H1 (cell line): ENCODE results near the gene KLHDC7A. TPM values are rescaled to one million over a fixed set of nuclear protein-coding genes. Genes with fewer than 3 reads are reported as not detected.

Source experiments
- CTCF ChIA-PET: fragments of 300-600 bp; sonication (Branson Sonifier 250); formaldehyde crosslinking; loops from one replicate; lab custom pipeline; 2021; ENCODE audit not compliant: partially characterized antibody; lab: Charles Lee
- POLR2A ChIA-PET: fragments of 300-600 bp; sonication (Branson Sonifier 250); formaldehyde crosslinking; loops from one replicate; lab custom pipeline; 2021; ENCODE audit warnings: inconsistent platforms; ENCODE audit not compliant: partially characterized antibody; lab: Charles Lee
- DNase-seq, 2 experiments: peaks; one replicate each; pipeline versions ENCODE4 v3.0.0 to v3.0.0-alpha.2; 2010 to 2022; ENCODE audit warnings: low spot score in 2 of 2, low read depth in 1 of 2, mixed read lengths in 1 of 2
- FAIRE-seq: peaks from 2 replicates; lab custom pipeline; 2011; peaks lifted over from hg19 to GRCh38; lab: Jason Lieb, UNC
- H2AFZ ChIP-seq: 2 replicates; pipeline ENCODE4 v1.8.1; 2012; ENCODE audit warnings: low read length, inconsistent platforms
- H2AK5ac ChIP-seq: 2 replicates; pipeline ENCODE4 v1.6.1; 2013; ENCODE audit warnings: low read depth, low read length
- H2BK120ac ChIP-seq: replicated peaks from 2 replicates; pipeline ENCODE3; 2013; ENCODE audit warnings: low read depth, low read length, inconsistent platforms
- H2BK12ac ChIP-seq: 2 replicates; pipeline ENCODE4 v1.6.1; 2013; ENCODE audit warnings: low read depth, low read length
- H2BK15ac ChIP-seq: 2 replicates; pipeline ENCODE4 v1.6.1; 2013; ENCODE audit warnings: low read length
- H2BK20ac ChIP-seq: 2 replicates; pipeline ENCODE4 v1.6.1; 2013; ENCODE audit warnings: low read length
- H2BK5ac ChIP-seq: 2 replicates; pipeline ENCODE4 v1.6.1; 2013; ENCODE audit warnings: low read depth, low read length
- H3K14ac ChIP-seq: 2 replicates; pipeline ENCODE4 v1.6.1; 2013; ENCODE audit warnings: inconsistent platforms; ENCODE audit not compliant: insufficient read length
- H3K18ac ChIP-seq: 2 replicates; pipeline ENCODE4 v1.6.1; 2013; ENCODE audit warnings: low read length; ENCODE audit errors: extremely low read depth
- H3K23ac ChIP-seq: 2 replicates; pipeline ENCODE4 v1.6.1; 2013; ENCODE audit warnings: inconsistent platforms; ENCODE audit not compliant: insufficient read length
- H3K23me2 ChIP-seq: 2 replicates; pipeline ENCODE4 v1.6.1; 2013; ENCODE audit warnings: low read depth, low read length
- H3K27ac ChIP-seq: 2 replicates; pipeline ENCODE4 v1.6.1; 2011; ENCODE audit warnings: low read depth, low read length, inconsistent platforms
- H3K27me3 ChIP-seq, 4 experiments: replicated peaks in 1 of 4; 1 replicate in 1 of 4; 2 replicates in 3 of 4; pipeline versions ENCODE4 v1.6.1 to v1.8.1; 2011 to 2013; ENCODE audit warnings: low read length in 3 of 4, mild to moderate bottlenecking in 3 of 4, inconsistent platforms in 2 of 4, mixed read lengths in 2 of 4, moderate library complexity in 1 of 4; ENCODE audit not compliant: control insufficient read depth in 3 of 4, insufficient read depth in 3 of 4; ENCODE audit errors: extremely low read depth in 1 of 4
- H3K36me3 ChIP-seq, 4 experiments: 2 replicates each; pipeline versions ENCODE4 v1.6.1 to v1.8.1; 2011 to 2013; ENCODE audit warnings: mild to moderate bottlenecking in 4 of 4, low read length in 3 of 4, moderate library complexity in 2 of 4, control low read depth in 1 of 4, inconsistent platforms in 1 of 4; ENCODE audit not compliant: insufficient read depth in 4 of 4, control insufficient read depth in 2 of 4
- H3K4ac ChIP-seq: replicated peaks from 2 replicates; pipeline ENCODE3; 2013; ENCODE audit warnings: low read length, low read depth, mixed read lengths, inconsistent platforms; ENCODE audit not compliant: insufficient read length
- H3K4me1 ChIP-seq, 4 experiments: replicated peaks in 1 of 4; 1 replicate in 1 of 4; 2 replicates in 3 of 4; pipeline versions ENCODE4 v1.6.1 to v1.8.1; 2011 to 2013; ENCODE audit warnings: low read length in 3 of 4, inconsistent platforms in 2 of 4, mixed read lengths in 1 of 4; ENCODE audit not compliant: insufficient read depth in 4 of 4, control insufficient read depth in 3 of 4
- H3K4me2 ChIP-seq, 2 experiments: 2 replicates each; pipeline versions ENCODE4 v1.6.1 to v1.8.1; 2011 to 2013; ENCODE audit warnings: low read depth in 2 of 2, low read length in 2 of 2, control low read depth in 1 of 2, inconsistent platforms in 1 of 2, mild to moderate bottlenecking in 1 of 2; ENCODE audit not compliant: insufficient read depth in 1 of 2
- H3K4me3 ChIP-seq, 4 experiments: fragments of 200-600, 300-600 bp in 1 of 4; sonication (generic), shearing (Covaris generic), sonication (Bioruptor Twin) in 1 of 4; 2 replicates each; pipeline versions ENCODE4 v1.5.1 to v1.8.1; 2011 to 2016; ENCODE audit warnings: low read length in 4 of 4, low read depth in 3 of 4, control low read depth in 2 of 4, inconsistent platforms in 2 of 4, mild to moderate bottlenecking in 2 of 4, mixed read lengths in 1 of 4, moderate library complexity in 1 of 4; ENCODE audit not compliant: insufficient read depth in 2 of 4; ENCODE audit errors: extremely low read depth in 1 of 4
- H3K56ac ChIP-seq: replicated peaks from 2 replicates; pipeline ENCODE3; 2013; ENCODE audit warnings: low read depth, mild to moderate bottlenecking, mixed read lengths, low read length, inconsistent platforms; ENCODE audit not compliant: insufficient read length
- H3K79me1 ChIP-seq: 2 replicates; pipeline ENCODE4 v1.6.1; 2013; ENCODE audit warnings: low read depth, low read length, control low read depth
- H3K79me2 ChIP-seq, 2 experiments: 2 replicates each; pipeline versions ENCODE4 v1.6.1 to v1.8.1; 2012 to 2013; ENCODE audit warnings: low read length in 2 of 2, mild to moderate bottlenecking in 2 of 2, inconsistent platforms in 1 of 2; ENCODE audit not compliant: insufficient read depth in 2 of 2, control insufficient read depth in 1 of 2
- H3K9ac ChIP-seq, 4 experiments: replicated peaks in 1 of 4; 1 replicate in 1 of 4; 2 replicates in 3 of 4; pipeline versions ENCODE4 v1.6.1 to v1.8.1; 2011 to 2013; ENCODE audit warnings: low read depth in 3 of 4, low read length in 3 of 4, control low read depth in 2 of 4, mild to moderate bottlenecking in 2 of 4, moderate library complexity in 2 of 4, inconsistent platforms in 1 of 4; ENCODE audit errors: extremely low read depth in 1 of 4
- H3K9me3 ChIP-seq, 2 experiments: 2 replicates each; pipeline versions ENCODE4 v1.6.1 to v1.8.1; 2012 to 2013; ENCODE audit warnings: mild to moderate bottlenecking in 2 of 2, moderate library complexity in 2 of 2, control low read depth in 1 of 2, inconsistent platforms in 1 of 2, low read depth in 1 of 2, low read length in 1 of 2, mixed read lengths in 1 of 2; ENCODE audit not compliant: insufficient read depth in 2 of 2
- H4K20me1 ChIP-seq, 2 experiments: replicated peaks in 1 of 2; 2 replicates each; pipeline versions ENCODE3 to v1.8.1; 2011 to 2013; ENCODE audit warnings: inconsistent platforms in 2 of 2, low read length in 2 of 2, mild to moderate bottlenecking in 1 of 2; ENCODE audit not compliant: insufficient read depth in 2 of 2, control insufficient read depth in 1 of 2
- H4K5ac ChIP-seq: 2 replicates; pipeline ENCODE4 v1.6.1; 2013; ENCODE audit warnings: low read length, low read depth, mixed read lengths, inconsistent platforms; ENCODE audit not compliant: insufficient read length
- H4K8ac ChIP-seq: 2 replicates; pipeline ENCODE4 v1.8.0; 2013; ENCODE audit warnings: mild to moderate bottlenecking, moderate library complexity, low read length, inconsistent platforms; ENCODE audit not compliant: insufficient read depth; ENCODE audit errors: extremely low read depth
- H4K91ac ChIP-seq: replicated peaks from 2 replicates; pipeline ENCODE3; 2013; ENCODE audit warnings: low read length, mixed read lengths, inconsistent platforms; ENCODE audit not compliant: insufficient read length
- ASH2L ChIP-seq: fragments of 200-600, 300-600 bp; sonication (generic); IDR thresholded peaks from one replicate; pipeline ENCODE4 v1.7.1; 2017; ENCODE audit warnings: low read length
- CHD1 ChIP-seq: IDR thresholded peaks from 2 replicates; pipeline ENCODE4 v1.6.1; 2012; ENCODE audit warnings: low read depth, low read length, improper control_type of control experiment
- PHF8 ChIP-seq: fragments of 200-600 bp; sonication (generic); conservative IDR thresholded peaks from 2 replicates; pipeline ENCODE4 v1.7.1; 2012; ENCODE audit warnings: low read depth, mild to moderate bottlenecking, inconsistent platforms, low read length, moderate library complexity
- SIX5 ChIP-seq: IDR thresholded peaks from 2 replicates; pipeline ENCODE4 v1.6.1; 2011; ENCODE audit warnings: mild to moderate bottlenecking, low read depth, low read length
- SP1 ChIP-seq: IDR thresholded peaks from 2 replicates; pipeline ENCODE4 v1.6.1; 2011; ENCODE audit warnings: low read depth, low read length
- WGBS, 2 experiments: shearing (Covaris generic) in 1 of 2; methylation state at CpG; one replicate each; pipeline versions ENCODE4 v1.1.6 to v1.1.7; 2013 to 2015; ENCODE audit warnings: low lambda C conversion rate in 2 of 2, mixed read lengths in 2 of 2, inconsistent platforms in 1 of 2, low coverage in 1 of 2, missing lambda C conversion rate in 1 of 2; ENCODE audit not compliant: insufficient replicate concordance in 2 of 2, insufficient coverage in 1 of 2, insufficient read length in 1 of 2; ENCODE audit errors: extremely low coverage in 1 of 2, missing lambda C conversion rate in 1 of 2; 5-methylcytosine and 5-hydroxymethylcytosine counted together
- polyA plus RNA-seq, 7 experiments: library from polyadenylated mRNA; depleted of rRNA in 3 of 7; stranded (reverse) in 5 of 7; unstranded in 2 of 7; fragments of >200 nt in 5 of 7; fragments of 200-250 nt in 2 of 7; gene quantifications; 1 replicate in 5 of 7; 2 replicates in 1 of 7; 4 replicates in 1 of 7; pipeline versions ENCODE4 v1.2.1 to v1.2.3, GENCODE V29; 2011 to 2013; ENCODE audit warnings: missing spikeins in 2 of 7, mixed read lengths in 2 of 7
- total RNA-seq: library from RNA; stranded (reverse); fragmentation: NEBNext Ultra II Directional; extraction: Animal tissue kit (Norgen Biotek cat#: 25700); gene quantifications from 2 replicates; pipeline ENCODE4 v1.2.1, GENCODE V29; 2021

KLHDC7A gene
- total and polyA plus RNA-seq, 2 of the 8 experiments (the other 6 are each of a cell fraction or from before 2014, with no cell fraction given): 3.9 to 18.9 TPM

GRCh38 chr1:18512883-18513282 lies 32.2 kb downstream of the KLHDC7A start:
- Histone ChIP-seq H3K4me1 (peaks cover 0 to 4% (median 1%) of the 10 kb centered on the region in 4 experiments; a peak in 1 of 7 replicates), H2BK120ac (no peak overlapping the region), H3K36me3 (no peaks in the 10 kb centered on the region), H2BK20ac (no peak overlapping the region), H3K27ac (no peak overlapping the region), H2BK12ac (no peak overlapping the region), H2AFZ (no peak overlapping the region), H3K23ac (no peak overlapping the region), H3K4ac (no peak overlapping the region), H4K20me1 (no peaks in the 10 kb centered on the region), H3K9me3 (peaks cover 10% of the 10 kb centered on the region in 2 experiments), H2BK15ac (no peak overlapping the region), H2AK5ac (no peak overlapping the region), H2BK5ac (no peak overlapping the region), H3K79me2 (no peaks in the 10 kb centered on the region), H3K18ac (no peak overlapping the region), H3K56ac (no peak overlapping the region), H4K5ac (no peak overlapping the region), H3K23me2 (no peaks in the 10 kb centered on the region; the same call in 1 of the 2 replicates), H3K79me1 (no peaks in the 10 kb centered on the region), H3K4me3 (no peak overlapping the region), H3K14ac (no peak overlapping the region), H3K9ac (no peak overlapping the region), H3K4me2 (no peak overlapping the region), H4K91ac (no peak overlapping the region), H4K8ac (no peak overlapping the region), H3K27me3 (no peaks in the 10 kb centered on the region)
- DNase-seq: no peak
- WGBS, 2 experiments: 84% methylated on average over 9 of the region's 9 CpGs; no CpG with 5 or more reads in 1 of the 2 experiments
- no peak for FAIRE-seq
- CTCF ChIA-PET: interaction anchor here (0.9 to 1.8 kb wide), 6 partner anchors 27 to 188 kb away, joined by 3 to 5 read pairs (median 4); no protein-coding TSS in a partner anchor
- POLR2A ChIA-PET: no interaction called here
- TF ChIP-seq SP1 (no peak), ASH2L (no peak), SIX5 (no peak), CHD1 (no peak), PHF8 (no peak)
